GM12878 (cell line): ENCODE results near the gene RUNDC1. TPM values are rescaled to one million over a fixed set of nuclear protein-coding genes. Genes with fewer than 3 reads are reported as not detected.
A peak's percentile ranks its signal among the peaks of the same experiment; 100 is the strongest.

Experiments used
- ATF3 ChIP-seq: IDR thresholded peaks from 2 replicates; pipeline ENCODE4 v1.6.1; 2011; ENCODE audit warnings: low read depth, mild to moderate bottlenecking, low read length, moderate library complexity, borderline replicate concordance; ENCODE audit errors: extremely low read depth
- CBX3 ChIP-seq: fragments of 200-600 bp; sonication (generic); IDR thresholded peaks from 2 replicates; pipeline ENCODE4 v1.6.1; 2016; ENCODE audit warnings: low read depth, borderline replicate concordance
- E2F8 ChIP-seq: fragments of 450-650 bp; IDR thresholded peaks from 2 replicates; pipeline ENCODE4 v1.6.1; 2018; ENCODE audit warnings: mild to moderate bottlenecking, low read depth, moderate library complexity; ENCODE audit not compliant: partially characterized antibody
- ESRRA ChIP-seq: IDR thresholded peaks from 2 replicates; pipeline ENCODE4 v1.6.1; 2012; ENCODE audit warnings: mild to moderate bottlenecking, low read length, improper control_type of control experiment
- EZH2 ChIP-seq: IDR thresholded peaks from 2 replicates; pipeline ENCODE4 v1.6.1; 2012; ENCODE audit warnings: low read depth, mild to moderate bottlenecking, control low read depth, inconsistent platforms, low read length, borderline replicate concordance; ENCODE audit not compliant: control insufficient read depth
- FOS ChIP-seq: IDR thresholded peaks from 3 replicates; pipeline ENCODE4 v1.6.1; 2011; ENCODE audit warnings: borderline replicate concordance; ENCODE audit not compliant: insufficient read length; ENCODE audit errors: extremely low read depth
- HSF1 ChIP-seq: fragments of 150-350 bp; IDR thresholded peaks from 2 replicates; pipeline ENCODE4 v1.6.1; 2014; ENCODE audit warnings: mild to moderate bottlenecking, low read depth, low read length
- MLLT1 ChIP-seq: fragments of 450-650 bp; IDR thresholded peaks from 2 replicates; pipeline ENCODE4 v1.6.1; 2016; ENCODE audit warnings: mild to moderate bottlenecking
- MYB ChIP-seq: fragments of 150-350 bp; IDR thresholded peaks from 2 replicates; pipeline ENCODE4 v1.6.1; 2014; ENCODE audit warnings: mild to moderate bottlenecking, low read depth, low read length, borderline replicate concordance
- NFYA ChIP-seq: IDR thresholded peaks from 2 replicates; pipeline ENCODE4 v1.6.1; 2011; ENCODE audit warnings: low read depth, mild to moderate bottlenecking, low read length, improper control_type of control experiment, borderline replicate concordance
- PBX3 ChIP-seq: IDR thresholded peaks from 2 replicates; pipeline ENCODE4 v1.6.1; 2011; ENCODE audit warnings: mild to moderate bottlenecking, low read depth, low read length, moderate library complexity; ENCODE audit not compliant: insufficient replicate concordance
- SPI1 ChIP-seq: IDR thresholded peaks from 2 replicates; pipeline ENCODE4 v1.6.1; 2011; ENCODE audit warnings: low read depth, mild to moderate bottlenecking, low read length, moderate library complexity, borderline replicate concordance; ENCODE audit not compliant: insufficient read depth
- SUPT20H ChIP-seq: IDR thresholded peaks from 2 replicates; pipeline ENCODE4 v1.6.1; 2011; ENCODE audit warnings: low read depth, mild to moderate bottlenecking, low read length, moderate library complexity, borderline replicate concordance; ENCODE audit not compliant: control insufficient read depth
- ZBTB33 ChIP-seq: fragments of 450-650 bp; IDR thresholded peaks from 2 replicates; pipeline ENCODE4 v1.6.1; 2017; ENCODE audit warnings: mild to moderate bottlenecking
- ZSCAN29 ChIP-seq: fragments of 450-650 bp; IDR thresholded peaks from 2 replicates; pipeline ENCODE4 v1.6.1; 2017; ENCODE audit warnings: mild to moderate bottlenecking, moderate library complexity
- polyA plus RNA-seq, 11 experiments: library from polyadenylated mRNA; depleted of rRNA in 4 of 11; unstranded in 6 of 11; stranded (reverse) in 5 of 11; fragments of >200 nt; fragmentation: Nextera tagmentation in 4 of 11; fragmentation: Illumina TruSeq in 1 of 11; extraction: Ambion mirVana in 4 of 11; extraction: Trizol in 1 of 11; gene quantifications; 1 replicate in 1 of 11; 2 replicates in 10 of 11; pipeline versions ENCODE4 v1.2.1 to v1.2.3, GENCODE V29; 2011 to 2016; ENCODE audit warnings: inconsistent platforms in 2 of 11, missing spikeins in 2 of 11, low read depth in 1 of 11
- total RNA-seq, 4 experiments: library from RNA; depleted of rRNA in 3 of 4; stranded (reverse); fragments of >200 nt in 3 of 4; fragmentation: Illumina TruSeq in 1 of 4; extraction: Trizol in 1 of 4; gene quantifications; 2 replicates each; pipeline versions ENCODE4 v1.2.1 to v1.2.3, GENCODE V29; 2013 to 2021

The RUNDC1 gene
- total and polyA plus RNA-seq, 10 of the 15 experiments (the other 5 are each of a cell fraction or from before 2014, with no cell fraction given) = 2.9 to 15.6 (median 8.2) TPM

- TF ChIP-seq HSF1 = no peak
- TF ChIP-seq MLLT1 = 0 out of 2 replicates have a peak, but pooled peaks have one; percentile 39
- TF ChIP-seq ZBTB33 = no peak
- no peak for TF ChIP-seq CBX3
- no peak for TF ChIP-seq PBX3
- no peak for TF ChIP-seq SUPT20H
- TF ChIP-seq ESRRA = no peak
- no peak for TF ChIP-seq NFYA
- TF ChIP-seq ZSCAN29 = no peak
- TF ChIP-seq E2F8 = no peak
- TF ChIP-seq MYB = no peak
- no peak for TF ChIP-seq ATF3
- peak; percentile 99 for TF ChIP-seq SPI1
- TF ChIP-seq EZH2 = no peak
- no peak for TF ChIP-seq FOS
Measured at GRCh38 chr17:42985225-42985624, 4.9 kb downstream of the RUNDC1 start (continued).
